DOHH2 (cell line): ENCODE measurements around the gene DAAM1.

Source experiments
- CTCF ChIP-seq: fragments of 200-600 bp; sonication (generic); IDR thresholded peaks from one replicate; pipeline ENCODE4 v1.5.1; 2014; ENCODE audit warnings: antibody characterized with exemption, mild to moderate bottlenecking, low read depth, low read length; ENCODE audit not compliant: poor library complexity, severe bottlenecking
- EZH2phosphoT487 ChIP-seq: fragments of 200-600 bp; sonication (generic); IDR thresholded peaks from 2 replicates; pipeline ENCODE4 v1.6.1; 2017; ENCODE audit warnings: borderline replicate concordance, mild to moderate bottlenecking, antibody characterized with exemption, low read length, moderate library complexity, mixed read lengths

DNA sequence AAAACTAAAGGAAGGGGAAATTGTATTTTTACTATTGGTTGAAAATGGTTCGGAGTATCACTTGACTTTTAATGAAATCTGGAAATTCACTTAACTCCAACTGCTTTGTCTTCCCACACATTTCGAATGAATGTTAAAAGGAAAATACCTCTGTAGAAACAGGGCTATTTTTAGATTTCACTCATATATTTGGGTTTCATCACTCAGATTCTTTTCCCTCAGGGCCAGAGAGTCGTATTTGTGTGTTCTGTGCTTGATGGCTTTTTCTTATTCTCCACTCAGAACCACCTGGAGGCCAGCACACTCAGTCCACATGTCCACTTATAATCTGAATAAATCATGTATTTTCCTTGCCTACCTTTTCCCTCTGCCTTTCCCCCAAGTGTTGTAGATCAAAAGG lies 40.0 kb downstream of the DAAM1 start:
- no peak for TF ChIP-seq CTCF
- no peak for TF ChIP-seq EZH2phosphoT487
